Ishikawa (cell line): ENCODE data around the gene DAB2IP.

Experiments used
- CEBPB ChIP-seq: IDR thresholded peaks from 2 replicates; pipeline ENCODE4 v1.6.1; 2012
- CREB1 ChIP-seq: IDR thresholded peaks from 2 replicates; pipeline ENCODE4 v1.6.1; 2012; ENCODE audit warnings: low read depth
- EGR1 ChIP-seq: IDR thresholded peaks from 2 replicates; pipeline ENCODE4 v1.6.1; 2012
- EP300 ChIP-seq: IDR thresholded peaks from 2 replicates; pipeline ENCODE4 v1.6.1; 2012; ENCODE audit warnings: borderline replicate concordance
- FOXM1 ChIP-seq: IDR thresholded peaks from 2 replicates; pipeline ENCODE4 v1.6.1; 2012; ENCODE audit warnings: low read depth, borderline replicate concordance
- MAX ChIP-seq: IDR thresholded peaks from 2 replicates; pipeline ENCODE4 v1.6.1; 2012
- NFIC ChIP-seq: IDR thresholded peaks from 2 replicates; pipeline ENCODE4 v1.6.1; 2012
- RAD21 ChIP-seq: IDR thresholded peaks from 2 replicates; pipeline ENCODE4 v1.6.1; 2012; ENCODE audit warnings: low read depth
- REST ChIP-seq: IDR thresholded peaks from 2 replicates; pipeline ENCODE4 v1.6.1; 2012; ENCODE audit warnings: low read depth, mild to moderate bottlenecking
- TAF1 ChIP-seq: IDR thresholded peaks from 2 replicates; pipeline ENCODE4 v1.6.1; 2012; ENCODE audit warnings: low read depth, mild to moderate bottlenecking
- TCF12 ChIP-seq: IDR thresholded peaks from 2 replicates; pipeline ENCODE4 v1.6.1; 2012; ENCODE audit warnings: low read depth
- TEAD4 ChIP-seq: IDR thresholded peaks from 2 replicates; pipeline ENCODE4 v1.6.1; 2012
- YY1 ChIP-seq: IDR thresholded peaks from 2 replicates; pipeline ENCODE4 v1.6.1; 2012; ENCODE audit warnings: low read depth
- ZBTB7A ChIP-seq: IDR thresholded peaks from 2 replicates; pipeline ENCODE4 v1.6.1; 2012; ENCODE audit warnings: low read depth
- TF ChIP-seq, protein P1 (sequence below): IDR thresholded peaks from 2 replicates; pipeline ENCODE4 v1.6.1; 2012

DAB2IP gene

GRCh38 chr9:121645003-121645402 lies 6.4 kb upstream of the DAB2IP start:
- TF ChIP-seq NFIC (no peak), EGR1 (no peak), TCF12 (no peak), RAD21 (no peak), EP300 (no peak), CREB1 (no peak), YY1 (no peak), MAX (no peak)
- TF ChIP-seq, protein P1, sequence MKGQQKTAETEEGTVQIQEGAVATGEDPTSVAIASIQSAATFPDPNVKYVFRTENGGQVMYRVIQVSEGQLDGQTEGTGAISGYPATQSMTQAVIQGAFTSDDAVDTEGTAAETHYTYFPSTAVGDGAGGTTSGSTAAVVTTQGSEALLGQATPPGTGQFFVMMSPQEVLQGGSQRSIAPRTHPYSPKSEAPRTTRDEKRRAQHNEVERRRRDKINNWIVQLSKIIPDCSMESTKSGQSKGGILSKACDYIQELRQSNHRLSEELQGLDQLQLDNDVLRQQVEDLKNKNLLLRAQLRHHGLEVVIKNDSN, result no peak

DNA sequence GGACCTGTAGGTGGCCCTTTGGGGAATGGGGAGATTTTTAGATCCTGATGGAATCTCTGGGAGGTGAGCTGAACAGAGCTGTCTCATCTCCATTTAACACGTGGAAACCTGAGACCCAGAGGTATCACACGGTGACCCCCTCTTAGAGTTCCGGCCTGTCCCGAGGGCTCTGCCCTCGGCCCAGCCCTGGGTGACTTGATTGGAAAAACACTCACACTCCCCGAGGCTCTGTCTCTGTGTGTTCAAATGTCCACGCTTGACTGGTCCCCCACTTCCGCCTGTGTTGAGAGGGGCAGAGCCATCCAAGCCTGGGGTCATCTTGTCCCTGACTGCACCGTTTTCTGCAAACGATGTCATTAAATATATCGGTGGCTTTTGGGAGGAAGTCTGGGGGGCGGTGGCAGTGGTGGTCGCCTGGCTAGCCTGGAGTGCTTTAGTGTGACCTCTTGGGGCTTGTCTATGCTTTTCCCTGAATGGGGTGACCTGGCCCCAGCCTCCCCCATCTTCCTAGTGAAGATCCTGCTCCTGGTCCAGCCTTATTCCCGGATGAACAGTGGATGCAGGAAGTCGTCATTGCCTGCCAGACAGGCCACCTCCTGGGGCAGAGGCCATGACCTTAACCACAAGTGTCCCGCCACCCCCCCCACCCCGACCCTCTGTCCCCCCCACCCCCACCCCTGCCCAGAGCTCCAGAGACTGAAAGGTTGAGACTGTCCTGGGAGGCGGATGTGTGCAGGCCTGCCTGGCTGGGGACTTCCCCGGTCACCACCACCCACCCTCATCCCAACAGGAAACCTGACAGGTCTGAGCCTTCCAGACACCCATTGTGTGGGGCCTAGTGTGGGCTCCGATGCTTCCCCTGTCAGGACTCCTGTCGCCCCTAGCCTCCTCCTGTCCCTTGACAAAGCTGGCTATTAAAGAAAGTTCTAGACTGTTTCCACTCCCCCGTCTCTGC lies 5.3 kb upstream of the DAB2IP start:
- TF ChIP-seq EP300 (no peak), TEAD4 (no peak), TCF12 (no peak), CEBPB (no peak), FOXM1 (no peak), YY1 (no peak), MAX (no peak), TAF1 (no peak), NFIC (no peak), RAD21 (no peak)
- TF ChIP-seq, protein P1, result no peak

- no peak for TF ChIP-seq CREB1
- TF ChIP-seq TEAD4, result no peak
- TF ChIP-seq EGR1, result no peak
- TF ChIP-seq REST, result no peak
- no peak for TF ChIP-seq EP300
- no peak for TF ChIP-seq RAD21
- TF ChIP-seq TAF1, result no peak
- no peak for TF ChIP-seq YY1
- TF ChIP-seq ZBTB7A, result no peak
- TF ChIP-seq NFIC, result no peak
- no peak for TF ChIP-seq CEBPB
- TF ChIP-seq, protein P1, result no peak
- no peak for TF ChIP-seq FOXM1
Observed at GRCh38 chr9:121646992-121647391, 4.4 kb upstream of the DAB2IP start.

- TF ChIP-seq EGR1 (no peak), CREB1 (no peak), TCF12 (no peak), ZBTB7A (no peak), TEAD4 (no peak)
Observed at GRCh38 chr9:121648172-121648571, 3.3 kb upstream of the DAB2IP start.

- TF ChIP-seq NFIC, result no peak
Observed at GRCh38 chr9:121648799-121649198, 2.6 kb upstream of the DAB2IP start.

GRCh38 chr9:121649476-121650216 lies 1.8 kb upstream of the DAB2IP start:
- TF ChIP-seq TCF12, result no peak
- no peak for TF ChIP-seq MAX
- TF ChIP-seq CREB1, result no peak
